ENCODE results near the gene TMEM87A. TPM values are rescaled to one million over a fixed set of nuclear protein-coding genes. Genes with fewer than 3 reads are reported as not detected.

The TMEM87A gene
- total and polyA plus RNA-seq, 7 donors: 16.4 to 30.9 (median 22.0) TPM

GRCh38 chr15:42210696-42211095 is 62.5 kb downstream of the TMEM87A start:
- intact Hi-C loops (cut with DNase I): no loop called here

GRCh38 chr15:42207674-42208579 is 65.3 kb downstream of the TMEM87A start, which contains the start of gene VPS39:
TSS of gene VPS39 (minus strand) at chr15:42208304. CDS start at chr15:42208153, 151 bp downstream.
- Histone ChIP-seq H3K4me1 (peaks cover 16% of the 10 kb centered on the region), H3K4me3 (peak within 1 kb of the TSS; percentile 94), H3K36me3 (ENCODE audit: insufficient read depth in 1 of 2, low read depth in 1 of 2) (peaks cover 0 to 33% of the 10 kb centered on the region in 2 donors), H3K27me3 (ENCODE audit: insufficient read depth in 3 of 3, low read length in 2 of 3) (no peaks in the 10 kb centered on the region), H3K27ac (peak within 1 kb of the TSS; percentile 84), H3K9me3 (no peaks in the 10 kb centered on the region)
- WGBS, 3 donors: 1 to 2% (median 1%) methylated on average over 45 of the region's 45 CpGs
- peak; percentile 92 to 98 (median 96) for ATAC-seq
- intact Hi-C loops (cut with DNase I): no loop called here
- peak; percentile 84 to 92 for DNase-seq
- no peak for TF ChIP-seq CTCF (IDR thresholded peaks at IDR 0.05)

More at GRCh38 chr15:42210696-42211095, 62.5 kb downstream of the TMEM87A start:
- TF ChIP-seq CTCF (IDR thresholded peaks at IDR 0.05): no peak
- peaks cover 16% of the 10 kb centered on the region for H3K4me1 ChIP-seq
- DNase-seq: no peak
- H3K27ac ChIP-seq: no peak overlapping the region
- H3K9me3 ChIP-seq: no peaks in the 10 kb centered on the region
- H3K4me3 ChIP-seq: no peak overlapping the region
- ATAC-seq: no peak
- H3K36me3 ChIP-seq (ENCODE audit: insufficient read depth in 1 of 2, low read depth in 1 of 2): peaks cover 0 to 61% of the 10 kb centered on the region in 2 donors
- no peaks in the 10 kb centered on the region for H3K27me3 ChIP-seq (ENCODE audit: insufficient read depth in 3 of 3, low read length in 2 of 3)
- whole genome bisulfite sequencing, 3 donors: 94 to 96% (median 95%) methylated on average over 4 of the region's 4 CpGs

GRCh38 chr15:42206406-42206805 is 66.8 kb downstream of the TMEM87A start:
- intact Hi-C loops (cut with DNase I): no loop called here
- Histone ChIP-seq H3K4me3 (peak overlapping the region; percentile 94), H3K4me1 (peaks cover 16% of the 10 kb centered on the region), H3K36me3 (ENCODE audit: insufficient read depth in 1 of 2, low read depth in 1 of 2) (peaks cover 0 to 25% of the 10 kb centered on the region in 2 donors), H3K9me3 (no peaks in the 10 kb centered on the region), H3K27ac (no peak overlapping the region), H3K27me3 (ENCODE audit: insufficient read depth in 3 of 3, low read length in 2 of 3) (no peaks in the 10 kb centered on the region)
- 45 to 59% (median 54%) methylated on average over 4 of the region's 4 CpGs for WGBS, 3 donors
- DNase-seq (no peak), ATAC-seq (no peak)
- no peak for TF ChIP-seq CTCF (IDR thresholded peaks at IDR 0.05)

- Histone ChIP-seq H3K27ac (no peak overlapping the region), H3K4me3 (no peak overlapping the region), H3K4me1 (peaks cover 16% of the 10 kb centered on the region), H3K36me3 (ENCODE audit: insufficient read depth in 1 of 2, low read depth in 1 of 2) (peaks cover 4 to 27% of the 10 kb centered on the region in 2 donors), H3K27me3 (ENCODE audit: insufficient read depth in 3 of 3, low read length in 2 of 3) (no peaks in the 10 kb centered on the region), H3K9me3 (no peaks in the 10 kb centered on the region)
- intact Hi-C loops (cut with DNase I): no loop called here
- WGBS, 3 donors: 95 to 97% (median 96%) methylated on average over 3 of the region's 3 CpGs
- DNase-seq: no peak
- no peak for TF ChIP-seq CTCF (IDR thresholded peaks at IDR 0.05)
- ATAC-seq: no peak
Observed at GRCh38 chr15:42203891-42204290, 69.3 kb downstream of the TMEM87A start.

Measured in psoas muscle (tissue), 8 donors.